ENCODE measurements around the gene LGALS4.
"Not testable (repeated sequence)": the region's sequence is repeated elsewhere in the genome, so short reads cannot be mapped to it uniquely, and the experiment has no call there.

Gene LGALS4

DNA sequence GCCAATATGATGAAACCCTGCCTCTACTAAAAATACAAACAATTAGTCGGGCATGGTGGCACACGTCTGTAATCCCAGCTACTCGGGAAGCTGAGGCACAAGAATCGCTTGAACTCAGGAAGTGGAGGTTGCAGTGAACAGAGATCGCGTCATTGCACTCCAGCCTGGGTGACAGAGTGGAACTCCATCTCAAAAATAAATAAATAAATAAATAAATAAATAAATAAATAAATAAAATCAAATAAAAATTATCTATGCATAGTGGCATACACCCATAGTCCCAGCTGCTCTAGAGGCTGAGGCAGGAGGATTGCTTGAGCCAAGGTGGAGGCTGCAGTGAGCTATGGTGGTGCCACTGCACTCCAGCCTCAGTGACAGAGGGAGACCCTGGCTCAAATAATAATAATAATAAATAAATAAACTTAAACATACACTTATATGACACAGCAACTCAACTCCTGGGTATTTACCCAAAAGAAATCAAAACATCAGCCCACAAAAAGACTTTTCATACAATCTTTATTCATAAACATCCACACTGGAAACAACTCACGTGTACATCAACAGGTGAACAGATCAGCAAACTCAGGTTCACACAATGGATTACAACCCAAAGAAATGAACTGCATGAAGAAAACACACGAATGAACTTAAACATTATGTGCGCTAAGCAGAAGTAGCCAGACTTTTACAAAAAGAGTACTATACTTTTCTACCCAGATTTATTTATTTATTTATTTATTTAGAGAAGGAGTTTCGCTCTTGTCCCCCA, 46.3 kb downstream of the LGALS4 start:
- DNase-seq = no peak

DNA sequence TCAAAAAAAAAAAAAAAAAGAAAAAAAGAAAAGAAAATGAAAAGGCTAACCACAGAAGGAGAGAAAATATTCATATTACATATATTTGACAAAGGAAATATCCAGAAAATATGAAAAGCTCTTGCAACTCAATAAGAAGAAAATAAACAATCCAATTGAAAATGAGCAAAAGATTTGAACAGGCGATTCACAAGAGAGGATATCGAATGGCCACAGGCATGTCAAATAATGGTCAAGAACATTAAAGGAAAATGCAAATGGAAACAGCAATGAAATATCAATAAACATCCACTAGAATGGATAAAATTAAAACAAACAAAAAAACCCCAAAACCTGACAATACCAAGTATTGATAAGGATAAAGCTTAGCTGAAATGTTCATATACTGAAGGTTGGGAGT, 47.5 kb downstream of the LGALS4 start:
- DNase-seq = no peak

DNA sequence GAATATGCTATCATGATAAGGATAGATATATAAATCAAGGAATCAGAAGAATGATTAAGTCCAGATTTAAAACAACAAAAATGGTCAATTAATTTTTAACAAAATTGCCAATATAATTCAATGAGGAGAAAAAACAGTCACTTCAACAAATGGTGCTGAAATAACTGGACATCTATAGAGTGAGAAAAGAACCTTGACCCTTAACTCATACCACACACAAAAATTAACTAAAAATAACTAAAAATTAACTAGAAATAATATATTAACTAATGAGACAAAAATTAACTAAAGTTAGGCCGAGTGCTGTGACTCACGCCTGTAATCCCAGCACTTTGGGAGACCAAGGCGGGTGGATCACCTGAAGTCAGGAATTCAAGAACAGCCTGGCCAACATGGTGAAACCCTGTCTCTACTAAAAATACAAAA, 48.9 kb downstream of the LGALS4 start:
- DNase-seq = no peak

DNA sequence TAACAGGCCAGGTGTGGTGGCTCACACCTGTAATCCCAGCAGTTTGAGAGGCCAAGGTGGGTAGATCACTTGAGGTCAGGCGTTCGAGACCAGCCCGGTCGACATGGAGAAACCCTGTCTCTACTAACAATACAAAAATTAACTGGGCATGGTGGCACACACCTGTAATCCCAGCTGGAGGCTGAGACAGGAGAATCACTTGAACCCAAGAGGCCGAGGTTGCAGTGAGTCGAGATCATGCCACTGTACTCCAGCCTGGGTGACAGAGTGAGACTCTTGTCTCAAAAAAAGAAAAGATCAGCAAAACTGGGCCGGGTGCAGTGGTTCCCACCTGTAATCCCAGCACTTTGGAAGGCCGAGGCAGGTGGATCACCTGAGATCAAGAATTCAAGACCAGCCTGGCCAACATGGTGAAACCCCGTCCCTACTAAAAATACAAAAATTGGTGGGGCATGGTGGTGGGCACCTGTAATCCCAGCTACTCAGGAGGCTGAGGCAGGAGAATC, 50.8 kb downstream of the LGALS4 start:
- DNase-seq = not testable (repeated sequence)

DNA sequence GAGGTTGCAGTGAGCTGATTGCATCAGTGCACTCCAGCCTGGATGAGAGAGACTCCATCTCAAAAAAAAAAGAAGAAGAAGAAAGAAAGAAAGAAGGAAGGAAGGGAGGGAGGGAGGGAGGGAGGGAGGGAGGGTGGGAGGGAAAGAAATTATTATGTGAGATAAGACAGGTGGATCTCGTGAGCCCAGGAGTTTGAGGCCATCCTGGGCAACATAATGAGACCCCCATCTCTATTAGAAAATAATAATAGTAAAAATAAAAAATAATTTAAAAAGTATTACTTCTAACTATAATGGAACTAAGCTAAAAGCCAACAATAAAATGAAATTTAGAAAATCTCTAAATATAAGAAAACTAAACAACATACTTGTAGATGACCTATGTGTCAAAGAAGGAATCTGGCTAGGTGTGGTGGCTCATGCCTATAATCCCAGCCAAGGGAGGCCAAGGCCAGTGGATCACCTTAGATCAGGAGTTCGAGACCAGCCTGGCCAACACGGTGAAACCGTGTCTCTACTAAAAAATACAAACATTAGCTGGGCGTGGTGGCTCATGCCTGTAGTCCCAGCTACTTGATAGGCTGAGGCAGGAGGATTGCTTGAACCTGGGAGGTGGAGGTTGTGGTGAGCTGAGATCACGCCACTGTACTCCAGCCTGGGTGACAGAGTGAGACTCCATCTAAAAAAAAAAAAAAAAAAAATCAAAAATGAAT, 51.8 kb downstream of the LGALS4 start:
- DNase-seq = not testable (repeated sequence)

- no peak for DNase-seq
These were observed 53.1 kb downstream of the LGALS4 start for GRCh38 chr19:38759590-38760003.

DNA sequence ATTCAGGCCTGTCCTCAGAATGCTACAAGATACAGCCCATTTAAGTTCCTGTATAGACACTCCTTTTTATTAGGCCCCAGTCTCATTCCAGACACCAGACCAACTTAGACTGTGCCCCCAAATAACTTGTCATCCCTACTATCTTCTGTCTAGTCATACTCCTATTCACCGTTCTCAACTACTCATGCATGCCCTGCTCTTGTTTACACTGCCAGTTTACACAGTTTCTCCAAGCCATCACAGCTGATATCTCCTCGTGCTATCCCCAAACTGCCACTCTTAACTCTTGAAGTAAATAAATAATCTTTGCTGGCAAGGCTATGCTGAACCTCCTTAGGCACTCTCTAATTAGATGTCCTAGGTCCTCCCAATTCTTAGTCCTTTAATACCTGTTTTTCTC, 58.5 kb downstream of the LGALS4 start:
- DNase-seq = not testable (repeated sequence)

GRCh38 chr19:38753783-38754182, 59.0 kb downstream of the LGALS4 start:
- not testable (repeated sequence) for DNase-seq
